HG03439 (cell line): ENCODE data around the gene SEPTIN2.
A peak's percentile ranks its signal among the peaks of the same experiment; 100 is the strongest.
"Not testable (repeated sequence)": the region's sequence is repeated elsewhere in the genome, so short reads cannot be mapped to it uniquely, and the experiment has no call there.

Source experiments
- ATAC-seq: cut with Tn5 transposase; IDR thresholded peaks from one replicate; pipeline ENCODE4 v1.9.1; 2021; ENCODE audit warnings: mild to moderate bottlenecking, moderate library complexity; ENCODE audit not compliant: unreplicated experiment

Gene SEPTIN2

GRCh38 chr2:241315879-241316631 is at the start of gene SEPTIN2:
SEPTIN2 (plus strand) TSS chr2:241315925; CDS start chr2:241324233, 8,308 bp downstream.
- ATAC-seq = peak; percentile 37

- ATAC-seq = no peak
Observed at GRCh38 chr2:241267249-241268067, 48.3 kb upstream of the SEPTIN2 start.

- no peak for ATAC-seq
Observed at GRCh38 chr2:241268306-241268705, 47.4 kb upstream of the SEPTIN2 start.

- no peak for ATAC-seq
Observed at GRCh38 chr2:241268716-241269445, 46.8 kb upstream of the SEPTIN2 start.

GRCh38 chr2:241269707-241270520 is 45.8 kb upstream of the SEPTIN2 start:
- ATAC-seq = no peak

GRCh38 chr2:241270531-241270930 is 45.2 kb upstream of the SEPTIN2 start:
- ATAC-seq = no peak

- peak; percentile 43 for ATAC-seq
Observed at GRCh38 chr2:241271706-241272302, 43.9 kb upstream of the SEPTIN2 start.

- ATAC-seq = peak; percentile 48
Observed at GRCh38 chr2:241272303-241273209, 43.2 kb upstream of the SEPTIN2 start.

- ATAC-seq = no peak
Observed at GRCh38 chr2:241273210-241274020, 42.3 kb upstream of the SEPTIN2 start.

GRCh38 chr2:241274127-241274526 is 41.6 kb upstream of the SEPTIN2 start:
- no peak for ATAC-seq

GRCh38 chr2:241275504-241275903 is 40.2 kb upstream of the SEPTIN2 start:
- no peak for ATAC-seq

GRCh38 chr2:241275910-241276309 is 39.8 kb upstream of the SEPTIN2 start:
- no peak for ATAC-seq

GRCh38 chr2:241278306-241278705 is 37.4 kb upstream of the SEPTIN2 start:
- not testable (repeated sequence) for ATAC-seq

GRCh38 chr2:241279413-241279812 is 36.3 kb upstream of the SEPTIN2 start:
- no peak for ATAC-seq

- no peak for ATAC-seq
Observed at GRCh38 chr2:241279828-241280227, 35.9 kb upstream of the SEPTIN2 start.

GRCh38 chr2:241280291-241280690 is 35.4 kb upstream of the SEPTIN2 start:
- no peak for ATAC-seq

- ATAC-seq = no peak
Observed at GRCh38 chr2:241282555-241282954, 33.2 kb upstream of the SEPTIN2 start.

- no peak for ATAC-seq
Observed at GRCh38 chr2:241285596-241285995, 30.1 kb upstream of the SEPTIN2 start.
